Gastrocnemius medialis (tissue), 4 donors: ENCODE measurements around the gene PRMT1. TPM values are rescaled to one million over a fixed set of nuclear protein-coding genes. Genes with fewer than 3 reads are reported as not detected.

Source experiments
- ATAC-seq, 2 donors: fragments of 150-250 bp; one replicate each; pipeline ENCODE4 v1.9.1; 2016
- DNase-seq, 2 donors: peaks; one replicate each; pipeline ENCODE4 v3.0.0-alpha.2; 2019
- H3K27ac ChIP-seq, 4 donors: fragments of 200-600 bp; sonication (generic); 1 replicate in 1 of 4; 2 replicates in 3 of 4; pipeline ENCODE4 v1.5.1; 2016 to 2018; ENCODE audit warnings: mild to moderate bottlenecking in 2 of 4, moderate library complexity in 1 of 4
- H3K27me3 ChIP-seq, 3 donors: fragments of 200-600 bp; sonication (generic) in 2 of 3; 1 replicate in 1 of 3; 2 replicates in 2 of 3; pipeline versions ENCODE4 v1.5.1 to v1.6.0; 2016 to 2019; ENCODE audit warnings: mild to moderate bottlenecking in 1 of 3, moderate library complexity in 1 of 3
- H3K36me3 ChIP-seq, 2 donors: fragments of 200-600 bp; sonication (generic) in 1 of 2; one replicate each; pipeline ENCODE4 v1.5.1; 2017 to 2018
- H3K4me1 ChIP-seq, 2 donors: fragments of 200-600 bp; sonication (generic) in 1 of 2; one replicate each; pipeline ENCODE4 v1.5.1; 2016 to 2017; ENCODE audit warnings: mild to moderate bottlenecking in 2 of 2
- H3K4me3 ChIP-seq, 4 donors: fragments of 200-600 bp; sonication (generic) in 3 of 4; 1 replicate in 1 of 4; 2 replicates in 3 of 4; pipeline ENCODE4 v1.5.1; 2016 to 2019; ENCODE audit warnings: mild to moderate bottlenecking in 2 of 4
- H3K9me3 ChIP-seq, 3 donors: fragments of 200-600 bp; sonication (generic) in 2 of 3; 1 replicate in 1 of 3; 2 replicates in 2 of 3; pipeline ENCODE4 v1.5.1; 2016 to 2019
- POLR2A ChIP-seq, 2 donors: fragments of 450-650 bp; IDR thresholded peaks; one replicate each; pipeline ENCODE4 v1.6.1; 2017; ENCODE audit warnings: antibody characterized with exemption in 2 of 2, mild to moderate bottlenecking in 2 of 2, moderate library complexity in 2 of 2
- in situ Hi-C, 4 donors: fragments of 200-750 bp; cut with MboI; loops; one replicate each; pipeline versions ENCODE4 v1.15.0 to v1.8.0; 2017; ENCODE audit warnings: low sequenced_read_pairs in 4 of 4
- intact Hi-C: fragments of 100-400 bp; cut with DNase I; formaldehyde crosslinking; loops from one replicate; pipeline ENCODE4 v1.15.1; 2023; ENCODE audit warnings: low total_unique reads
- total RNA-seq, 4 donors: library from RNA; depleted of rRNA; stranded (reverse); fragments of >200 nt; gene quantifications; one replicate each; pipeline versions ENCODE4 v1.1.0 to v1.2.3, GENCODE V29; 2016
- TF ChIP-seq, protein P1 (sequence below), 5 experiments: fragments of 450-650 bp in 3 of 5; fragments of 200-600 bp in 2 of 5; sonication (generic) in 2 of 5; IDR thresholded peaks in 4 of 5; conservative IDR thresholded peaks in 1 of 5; 1 replicate in 4 of 5; 2 replicates in 1 of 5; pipeline ENCODE4 v1.5.1; 2016 to 2019; ENCODE audit warnings: antibody characterized with exemption in 5 of 5, mild to moderate bottlenecking in 3 of 5, moderate library complexity in 3 of 5

PRMT1 gene
- total RNA-seq, 4 donors from 2014 or later: 190 to 242 (median 229) TPM

GRCh38 chr19:49641688-49642491 is 35.2 kb upstream of the PRMT1 start, which contains the start of gene SCAF1:
TSS of gene SCAF1 (plus strand) at chr19:49642209. CDS start at chr19:49645027, 2,818 bp downstream.
- H3K4me1 ChIP-seq: peaks cover 31 to 37% of the 10 kb centered on the region in 2 donors
- in situ Hi-C loops (no loop called here), intact Hi-C loops (loop anchor here (1.0 to 5.0 kb wide), 5 partner anchors 22 to 385 kb away; partner anchors contain the start of genes AKT1S1, NOSIP, PRRG2 and TBC1D17)
- TF ChIP-seq POLR2A (IDR thresholded peaks at IDR 0.05): peak; percentile 92 to 97
- TF ChIP-seq, protein P1, sequence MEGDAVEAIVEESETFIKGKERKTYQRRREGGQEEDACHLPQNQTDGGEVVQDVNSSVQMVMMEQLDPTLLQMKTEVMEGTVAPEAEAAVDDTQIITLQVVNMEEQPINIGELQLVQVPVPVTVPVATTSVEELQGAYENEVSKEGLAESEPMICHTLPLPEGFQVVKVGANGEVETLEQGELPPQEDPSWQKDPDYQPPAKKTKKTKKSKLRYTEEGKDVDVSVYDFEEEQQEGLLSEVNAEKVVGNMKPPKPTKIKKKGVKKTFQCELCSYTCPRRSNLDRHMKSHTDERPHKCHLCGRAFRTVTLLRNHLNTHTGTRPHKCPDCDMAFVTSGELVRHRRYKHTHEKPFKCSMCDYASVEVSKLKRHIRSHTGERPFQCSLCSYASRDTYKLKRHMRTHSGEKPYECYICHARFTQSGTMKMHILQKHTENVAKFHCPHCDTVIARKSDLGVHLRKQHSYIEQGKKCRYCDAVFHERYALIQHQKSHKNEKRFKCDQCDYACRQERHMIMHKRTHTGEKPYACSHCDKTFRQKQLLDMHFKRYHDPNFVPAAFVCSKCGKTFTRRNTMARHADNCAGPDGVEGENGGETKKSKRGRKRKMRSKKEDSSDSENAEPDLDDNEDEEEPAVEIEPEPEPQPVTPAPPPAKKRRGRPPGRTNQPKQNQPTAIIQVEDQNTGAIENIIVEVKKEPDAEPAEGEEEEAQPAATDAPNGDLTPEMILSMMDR (IDR thresholded peaks at IDR 0.05 in 4 of 5, conservative IDR thresholded peaks at IDR 0.05 in 1 of 5): peak in 1 of 5 experiments; percentile 11
- peak within 1 kb of the TSS; percentile 93 to 99 (median 97) for H3K27ac ChIP-seq
- H3K27me3 ChIP-seq: no peaks in the 10 kb centered on the region
- ATAC-seq (peak; percentile 60 to 62), DNase-seq (peak; percentile 99 to 100)
- H3K4me3 ChIP-seq: peak within 1 kb of the TSS; percentile 76 to 95 (median 84)
- peaks cover 0 to 16% of the 10 kb centered on the region in 2 donors for H3K36me3 ChIP-seq
- no peaks in the 10 kb centered on the region for H3K9me3 ChIP-seq

GRCh38 chr19:49642492-49643035 is 34.5 kb upstream of the PRMT1 start:
- TF ChIP-seq, protein P1 (IDR thresholded peaks at IDR 0.05 in 4 of 5, conservative IDR thresholded peaks at IDR 0.05 in 1 of 5): no peak
- no peak for TF ChIP-seq POLR2A (IDR thresholded peaks at IDR 0.05)
- Histone ChIP-seq H3K27ac (peak overlapping the region; percentile 90 to 99 (median 94)), H3K36me3 (peaks cover 0 to 22% of the 10 kb centered on the region in 2 donors), H3K9me3 (no peaks in the 10 kb centered on the region), H3K27me3 (no peaks in the 10 kb centered on the region), H3K4me3 (peak overlapping the region; percentile 76 to 95 (median 84)), H3K4me1 (peaks cover 31 to 34% of the 10 kb centered on the region in 2 donors)
- DNase-seq (no peak), ATAC-seq (no peak)
- in situ Hi-C loops (no loop called here), intact Hi-C loops (loop anchor here (1.0 to 5.0 kb wide), 3 partner anchors 22 to 385 kb away; partner anchors contain the start of genes VRK3 and ZNF473)

- no peaks in the 10 kb centered on the region for H3K9me3 ChIP-seq
- peaks cover 28 to 30% of the 10 kb centered on the region in 2 donors for H3K4me1 ChIP-seq
- H3K4me3 ChIP-seq: peak overlapping the region in 3 of 4 donors; percentile 76 to 95 (median 92)
- TF ChIP-seq POLR2A (IDR thresholded peaks at IDR 0.05): no peak
- TF ChIP-seq, protein P1 (IDR thresholded peaks at IDR 0.05 in 4 of 5, conservative IDR thresholded peaks at IDR 0.05 in 1 of 5): no peak
- peak overlapping the region in 3 of 4 donors; percentile 90 to 99 (median 98) for H3K27ac ChIP-seq
- ATAC-seq (no peak), DNase-seq (no peak)
- H3K36me3 ChIP-seq: peaks cover 0 to 30% of the 10 kb centered on the region in 2 donors
- H3K27me3 ChIP-seq: no peaks in the 10 kb centered on the region
- intact Hi-C loops: loop anchor here (5.0 kb wide), 2 partner anchors 164 to 384 kb away; partner anchors contain the start of genes VRK3 and ZNF473
- in situ Hi-C loops: no loop called here
Observed at GRCh38 chr19:49643466-49643865, 33.6 kb upstream of the PRMT1 start.

- H3K4me1 ChIP-seq: peaks cover 23% of the 10 kb centered on the region in 2 donors
- no peaks in the 10 kb centered on the region for H3K9me3 ChIP-seq
- intact Hi-C loops (no loop called here), in situ Hi-C loops (no loop called here)
- peaks cover 0 to 47% of the 10 kb centered on the region in 2 donors for H3K36me3 ChIP-seq
- ATAC-seq: no peak
- no peak overlapping the region for H3K27ac ChIP-seq
- no peak for DNase-seq
- no peaks in the 10 kb centered on the region for H3K27me3 ChIP-seq
- H3K4me3 ChIP-seq: no peak overlapping the region
- TF ChIP-seq, protein P1 (IDR thresholded peaks at IDR 0.05 in 4 of 5, conservative IDR thresholded peaks at IDR 0.05 in 1 of 5): no peak
- TF ChIP-seq POLR2A (IDR thresholded peaks at IDR 0.05): no peak
Observed at GRCh38 chr19:49645592-49645991, 31.5 kb upstream of the PRMT1 start.
